ENCODE data around the gene BMP2K.

Gene BMP2K

DNA sequence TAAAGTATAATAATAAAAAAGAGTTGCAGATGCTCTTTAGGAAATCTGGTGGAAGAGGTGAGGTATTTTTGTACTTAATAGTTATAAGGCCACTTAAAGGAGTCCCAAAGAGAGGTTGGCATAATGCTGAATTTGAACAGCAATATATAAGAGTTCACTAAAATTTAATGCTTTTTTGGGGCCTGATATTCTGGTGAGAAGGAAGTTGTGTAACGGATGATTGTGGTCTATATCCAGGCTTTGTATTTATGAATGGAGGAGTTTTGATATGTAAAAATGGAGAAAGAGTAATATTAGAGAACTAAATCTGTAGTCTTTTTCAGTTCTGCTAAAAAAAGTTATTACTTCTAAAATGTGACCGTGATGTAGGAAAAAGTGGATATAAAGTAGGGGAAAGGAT, 20.4 kb downstream of the BMP2K start:
- Histone ChIP-seq H3K36me3 (no peaks in the 10 kb centered on the region), H3K27me3 (no peaks in the 10 kb centered on the region), H3K9me3 (no peaks in the 10 kb centered on the region), H3K4me3 (no peak overlapping the region), H3K4me1 (no peaks in the 10 kb centered on the region), H3K27ac (no peak overlapping the region)
- TF ChIP-seq, protein P1, sequence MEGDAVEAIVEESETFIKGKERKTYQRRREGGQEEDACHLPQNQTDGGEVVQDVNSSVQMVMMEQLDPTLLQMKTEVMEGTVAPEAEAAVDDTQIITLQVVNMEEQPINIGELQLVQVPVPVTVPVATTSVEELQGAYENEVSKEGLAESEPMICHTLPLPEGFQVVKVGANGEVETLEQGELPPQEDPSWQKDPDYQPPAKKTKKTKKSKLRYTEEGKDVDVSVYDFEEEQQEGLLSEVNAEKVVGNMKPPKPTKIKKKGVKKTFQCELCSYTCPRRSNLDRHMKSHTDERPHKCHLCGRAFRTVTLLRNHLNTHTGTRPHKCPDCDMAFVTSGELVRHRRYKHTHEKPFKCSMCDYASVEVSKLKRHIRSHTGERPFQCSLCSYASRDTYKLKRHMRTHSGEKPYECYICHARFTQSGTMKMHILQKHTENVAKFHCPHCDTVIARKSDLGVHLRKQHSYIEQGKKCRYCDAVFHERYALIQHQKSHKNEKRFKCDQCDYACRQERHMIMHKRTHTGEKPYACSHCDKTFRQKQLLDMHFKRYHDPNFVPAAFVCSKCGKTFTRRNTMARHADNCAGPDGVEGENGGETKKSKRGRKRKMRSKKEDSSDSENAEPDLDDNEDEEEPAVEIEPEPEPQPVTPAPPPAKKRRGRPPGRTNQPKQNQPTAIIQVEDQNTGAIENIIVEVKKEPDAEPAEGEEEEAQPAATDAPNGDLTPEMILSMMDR (IDR thresholded peaks at IDR 0.05), result no peak
- intact Hi-C loops (cut with DNase I; ENCODE audit: low total_unique reads), result no loop called here
- no peak for DNase-seq

DNA sequence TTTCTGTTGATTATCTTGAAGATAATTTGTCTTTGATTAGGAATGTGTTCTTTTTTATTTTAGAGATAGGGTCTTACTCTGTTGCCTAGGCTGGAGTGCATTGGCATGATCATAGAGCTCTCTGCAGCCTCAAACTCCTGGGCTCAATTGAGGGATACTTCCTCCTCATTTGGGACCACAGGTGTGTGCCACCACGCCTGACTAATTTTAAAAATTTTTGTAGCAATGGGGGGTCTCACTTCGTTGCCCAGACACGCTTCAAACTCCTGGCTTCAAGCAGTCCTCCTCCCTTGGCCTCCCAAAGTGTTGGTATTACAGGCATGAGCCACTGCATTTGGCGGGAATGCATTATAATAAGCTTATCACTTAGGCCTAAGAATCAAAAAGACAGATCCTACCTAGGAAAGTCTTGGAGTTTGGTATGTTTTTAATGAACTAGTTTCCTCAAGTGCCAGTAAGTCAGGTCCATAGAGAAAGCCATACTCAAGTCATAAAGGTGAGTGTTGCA, 21.7 kb downstream of the BMP2K start:
- Histone ChIP-seq H3K4me1 (no peaks in the 10 kb centered on the region), H3K36me3 (no peaks in the 10 kb centered on the region), H3K27ac (no peak overlapping the region), H3K27me3 (no peaks in the 10 kb centered on the region), H3K9me3 (no peaks in the 10 kb centered on the region), H3K4me3 (no peak overlapping the region)
- TF ChIP-seq, protein P1 (IDR thresholded peaks at IDR 0.05), result no peak
- DNase-seq, result no peak
- intact Hi-C loops (cut with DNase I; ENCODE audit: low total_unique reads), result no loop called here

DNA sequence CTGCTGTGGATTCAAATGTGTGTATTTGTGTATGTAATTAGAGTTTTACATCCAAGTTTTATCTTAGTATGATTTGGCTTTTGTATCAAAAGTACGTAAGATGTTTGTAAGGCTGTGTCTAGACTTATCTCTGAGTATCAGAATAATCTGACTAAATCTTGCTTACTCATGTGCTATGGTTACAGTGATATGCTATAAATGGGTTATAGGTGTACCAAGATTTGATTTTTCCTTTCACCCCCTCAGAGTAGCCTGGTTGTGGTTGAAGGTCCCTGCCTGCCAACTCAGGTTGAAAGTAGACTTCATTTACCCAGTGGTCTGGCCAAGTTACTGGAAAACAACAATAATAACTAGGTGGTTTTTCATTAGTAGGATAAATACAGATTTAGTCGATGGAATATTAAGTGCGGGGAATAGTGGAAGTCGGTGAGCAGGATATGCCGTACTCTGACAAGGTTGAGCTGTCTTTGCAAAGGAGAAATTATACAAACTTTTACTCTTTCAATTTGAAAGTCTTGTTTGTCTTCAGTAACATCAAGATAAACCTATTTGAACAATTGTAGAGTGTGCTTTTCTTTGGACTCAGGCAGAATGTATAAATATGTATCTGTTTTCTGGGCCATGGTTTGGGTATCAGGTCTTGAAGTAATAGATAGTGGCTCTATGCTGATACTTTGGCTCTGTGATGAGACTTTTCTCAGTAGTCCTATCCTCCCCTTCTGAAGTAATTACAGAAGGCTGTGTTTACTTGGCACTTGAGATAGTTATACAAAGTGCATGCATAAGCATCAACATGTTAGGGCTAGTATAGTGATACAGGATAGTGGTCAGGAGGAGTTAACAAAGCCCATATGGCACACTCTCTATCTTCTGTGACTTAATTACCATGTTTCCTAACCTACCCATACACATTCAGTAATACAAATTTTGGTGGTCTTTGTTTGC, 23.7 kb downstream of the BMP2K start:
- H3K27me3 ChIP-seq, result no peaks in the 10 kb centered on the region
- intact Hi-C loops (cut with DNase I; ENCODE audit: low total_unique reads), result no loop called here
- H3K36me3 ChIP-seq, result no peaks in the 10 kb centered on the region
- TF ChIP-seq, protein P1 (IDR thresholded peaks at IDR 0.05), result no peak
- H3K9me3 ChIP-seq, result no peaks in the 10 kb centered on the region
- H3K4me1 ChIP-seq, result no peaks in the 10 kb centered on the region
- no peak overlapping the region for H3K27ac ChIP-seq
- H3K4me3 ChIP-seq, result no peak overlapping the region
- no peak for DNase-seq

DNA sequence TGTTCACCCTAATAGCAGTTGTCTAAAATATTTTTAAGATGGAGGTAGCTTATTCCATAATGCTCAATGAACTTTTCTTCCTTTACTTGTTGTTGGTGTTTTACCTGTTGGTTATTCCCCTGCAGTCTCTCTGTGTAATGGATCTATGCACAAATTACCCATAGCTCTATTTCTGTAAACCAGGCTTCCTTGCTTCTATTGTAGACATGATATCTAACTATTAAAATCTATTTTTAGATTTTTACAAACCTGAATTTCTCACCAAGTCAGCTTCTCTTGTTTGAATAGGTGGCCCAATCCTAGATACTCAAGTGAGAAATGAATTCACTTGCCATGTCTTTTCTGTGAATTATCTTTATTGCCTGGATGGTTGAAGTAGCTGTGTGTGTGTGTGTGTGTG, 24.8 kb downstream of the BMP2K start:
- no peaks in the 10 kb centered on the region for H3K27me3 ChIP-seq
- intact Hi-C loops (cut with DNase I; ENCODE audit: low total_unique reads), result no loop called here
- DNase-seq, result no peak
- no peaks in the 10 kb centered on the region for H3K9me3 ChIP-seq
- H3K4me1 ChIP-seq, result no peaks in the 10 kb centered on the region
- H3K27ac ChIP-seq, result no peak overlapping the region
- no peak overlapping the region for H3K4me3 ChIP-seq
- TF ChIP-seq, protein P1 (IDR thresholded peaks at IDR 0.05), result no peak
- no peaks in the 10 kb centered on the region for H3K36me3 ChIP-seq

DNA sequence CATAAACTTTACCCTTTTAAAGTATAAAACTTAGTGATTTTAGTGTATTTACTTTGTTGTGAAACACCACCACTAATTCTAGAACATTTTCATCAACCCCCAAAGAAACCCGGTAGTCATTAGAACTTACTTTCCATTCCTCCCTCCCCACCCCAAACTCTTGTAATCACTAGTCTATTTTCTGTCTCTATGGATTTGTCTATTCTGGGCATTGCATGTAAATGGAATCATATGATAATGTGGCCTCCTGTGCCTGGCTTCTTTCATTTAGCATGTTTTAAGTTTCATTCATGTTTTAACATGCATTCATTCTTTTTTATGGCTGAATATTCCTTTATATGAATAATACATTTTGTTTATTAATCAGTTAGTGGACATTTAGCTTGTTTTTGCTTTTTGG, 27.8 kb downstream of the BMP2K start:
- Histone ChIP-seq H3K36me3 (no peaks in the 10 kb centered on the region), H3K9me3 (peaks cover 0 to 11% (median 5%) of the 10 kb centered on the region in 3 donors), H3K4me3 (no peak overlapping the region), H3K4me1 (no peaks in the 10 kb centered on the region), H3K27me3 (no peaks in the 10 kb centered on the region), H3K27ac (no peak overlapping the region)
- intact Hi-C loops (cut with DNase I; ENCODE audit: low total_unique reads), result no loop called here
- no peak for DNase-seq
- TF ChIP-seq, protein P1 (IDR thresholded peaks at IDR 0.05), result no peak

All from tibial artery (tissue), 4 donors.